Sigmoid colon (tissue), 4 donors: ENCODE results near the gene QRFP.
A peak's percentile ranks its signal among the peaks of the same experiment; 100 is the strongest.

Experiments used
- CTCF ChIP-seq, 4 experiments: fragments of 450-650 bp in 3 of 4; fragments of 200-600 bp in 1 of 4; IDR thresholded peaks; one replicate each; pipeline ENCODE4 v1.5.1; 2016 to 2019; ENCODE audit warnings: antibody characterized with exemption in 4 of 4, mild to moderate bottlenecking in 3 of 4, moderate library complexity in 2 of 4
- POLR2A ChIP-seq, 2 donors: fragments of 450-650 bp; IDR thresholded peaks; one replicate each; pipeline ENCODE4 v1.6.1; 2016; ENCODE audit warnings: antibody characterized with exemption in 2 of 2, mild to moderate bottlenecking in 2 of 2, moderate library complexity in 2 of 2
- POLR2AphosphoS5 ChIP-seq, 4 donors: sonication (generic); formaldehyde crosslinking; IDR thresholded peaks; one replicate each; pipeline ENCODE4 v1.6.1; 2017; ENCODE audit warnings: antibody characterized with exemption in 4 of 4

DNA sequence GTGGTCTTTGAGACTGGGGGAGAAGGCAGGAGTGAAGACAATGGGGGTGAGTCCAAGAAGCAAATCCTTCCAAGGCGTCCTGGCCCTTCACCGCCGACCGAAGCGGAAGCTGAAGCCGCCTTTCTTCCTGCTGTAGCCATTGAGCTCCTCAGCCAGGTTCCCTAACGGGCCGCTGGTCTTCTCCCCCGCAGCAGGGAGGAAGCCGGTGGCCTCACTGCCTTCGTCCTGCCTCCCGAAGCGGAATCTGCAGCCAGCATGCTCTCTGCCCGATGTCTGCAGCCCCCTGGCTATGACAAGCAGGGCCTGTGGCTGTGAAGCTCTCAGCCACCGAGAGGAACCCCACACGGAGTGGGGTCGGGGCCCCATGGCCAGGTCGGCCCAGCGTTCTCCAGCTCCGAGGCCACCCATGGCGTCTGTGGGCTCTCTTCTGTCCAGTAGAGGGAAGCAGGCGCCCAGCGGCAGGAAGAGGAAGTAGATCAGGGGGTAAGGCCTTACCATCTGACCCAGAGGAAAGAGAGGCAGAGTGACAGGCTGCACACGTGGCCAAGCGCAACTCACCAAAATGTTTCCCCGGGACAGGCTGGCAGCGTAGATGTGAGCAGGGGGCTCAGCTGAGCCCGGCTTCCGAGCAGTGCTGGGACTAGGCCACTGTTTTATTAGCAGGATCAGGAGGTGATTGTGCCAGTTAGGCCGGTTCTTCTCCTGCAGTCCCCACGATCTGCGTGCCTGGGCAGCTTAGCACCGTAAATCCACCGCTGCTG lies 3.1 kb downstream of the QRFP start:
- TF ChIP-seq POLR2AphosphoS5 (IDR thresholded peaks at IDR 0.05) (peak in 2 of 4 donors; percentile 37 to 38), POLR2A (IDR thresholded peaks at IDR 0.05) (no peak), CTCF (IDR thresholded peaks at IDR 0.05) (peak in 2 of 4 experiments; percentile 21 to 33)
